MM.1S (cell line): ENCODE data around the gene COL25A1.

Source experiments
- DNase-seq: peaks from one replicate; pipeline ENCODE4 v3.0.0-alpha.2; 2015
- H2AFZ ChIP-seq: fragments of 300-600 bp; sonication (generic); 2 replicates; pipeline ENCODE4 v1.6.0; 2016; ENCODE audit warnings: antibody characterized with exemption, low read length
- H3F3A ChIP-seq: fragments of 300-600 bp; sonication (generic); 2 replicates; pipeline ENCODE4 v1.6.1; 2016; ENCODE audit warnings: mild to moderate bottlenecking, antibody characterized with exemption, low read length, moderate library complexity, mixed read lengths; ENCODE audit not compliant: insufficient read depth
- H3K27ac ChIP-seq: fragments of 300-600 bp; sonication (generic); 2 replicates; pipeline ENCODE4 v1.5.1; 2016; ENCODE audit warnings: mild to moderate bottlenecking, low read length
- H3K27me3 ChIP-seq: fragments of 300-600 bp; sonication (generic); replicated peaks from 2 replicates; pipeline ENCODE4 v1.6.0; 2016; ENCODE audit warnings: low read length; ENCODE audit not compliant: insufficient read depth
- H3K36me3 ChIP-seq: fragments of 300-600 bp; sonication (generic); replicated peaks from 2 replicates; pipeline ENCODE4 v1.6.1; 2016; ENCODE audit warnings: mild to moderate bottlenecking, low read length, mixed read lengths; ENCODE audit not compliant: insufficient read depth
- H3K4me1 ChIP-seq: fragments of 300-600 bp; sonication (generic); 2 replicates; pipeline ENCODE4 v1.6.1; 2016; ENCODE audit warnings: low read length, mixed read lengths
- H3K4me2 ChIP-seq: fragments of 300-600 bp; sonication (generic); 2 replicates; pipeline ENCODE4 v1.6.0; 2016; ENCODE audit warnings: low read depth, low read length
- H3K4me3 ChIP-seq: fragments of 300-600 bp; sonication (generic); 2 replicates; pipeline ENCODE4 v1.5.1; 2016; ENCODE audit warnings: low read length, mixed read lengths
- H3K79me2 ChIP-seq: fragments of 300-600 bp; sonication (generic); 2 replicates; pipeline ENCODE4 v1.6.1; 2016; ENCODE audit warnings: mixed run types, low read length, mixed read lengths
- H3K9ac ChIP-seq: fragments of 300-600 bp; sonication (generic); 2 replicates; pipeline ENCODE4 v1.6.1; 2016; ENCODE audit warnings: low read length, mixed read lengths
- H3K9me2 ChIP-seq: fragments of 300-600 bp; sonication (generic); replicated peaks from 2 replicates; pipeline ENCODE4 v1.6.1; 2016; ENCODE audit warnings: mild to moderate bottlenecking, low read length, mixed read lengths; ENCODE audit not compliant: insufficient read depth
- H3K9me3 ChIP-seq: fragments of 300-600 bp; sonication (generic); replicated peaks from 2 replicates; pipeline ENCODE4 v1.6.1; 2016; ENCODE audit warnings: mild to moderate bottlenecking, low read length, mixed read lengths; ENCODE audit not compliant: insufficient read depth
- H4K20me1 ChIP-seq: fragments of 300-600 bp; sonication (generic); 2 replicates; pipeline ENCODE4 v1.6.1; 2016; ENCODE audit warnings: mild to moderate bottlenecking, low read length, moderate library complexity, mixed read lengths; ENCODE audit not compliant: insufficient read depth
- EZH2 ChIP-seq: fragments of 300-600 bp; sonication (generic); optimal IDR thresholded peaks from 2 replicates; pipeline ENCODE3; 2017; ENCODE audit warnings: low read depth, mild to moderate bottlenecking, antibody characterized with exemption, low read length, mixed read lengths
- EZH2phosphoT487 ChIP-seq: fragments of 300-600 bp; sonication (generic); IDR thresholded peaks from 2 replicates; pipeline ENCODE4 v1.6.1; 2018; ENCODE audit warnings: antibody characterized with exemption, low read length
- TF ChIP-seq, protein P1 (sequence below): fragments of 300-600 bp; sonication (generic); IDR thresholded peaks from 2 replicates; pipeline ENCODE4 v1.5.1; 2016; ENCODE audit warnings: antibody characterized with exemption, low read length, mixed read lengths

COL25A1 gene

GRCh38 chr4:109044431-109044830, 258.0 kb downstream of the COL25A1 start:
- Histone ChIP-seq H3K27me3 (no peaks in the 10 kb centered on the region), H2AFZ (no peak overlapping the region), H3K4me1 (no peaks in the 10 kb centered on the region), H3K9ac (no peak overlapping the region), H3K27ac (no peak overlapping the region), H4K20me1 (no peaks in the 10 kb centered on the region), H3K4me3 (no peak overlapping the region), H3K36me3 (no peaks in the 10 kb centered on the region), H3K9me2 (no peaks in the 10 kb centered on the region), H3K79me2 (no peaks in the 10 kb centered on the region), H3K9me3 (no peaks in the 10 kb centered on the region), H3F3A (no peaks in the 10 kb centered on the region), H3K4me2 (no peak overlapping the region)
- TF ChIP-seq EZH2phosphoT487 (no peak), EZH2 (no peak)
- TF ChIP-seq, protein P1, sequence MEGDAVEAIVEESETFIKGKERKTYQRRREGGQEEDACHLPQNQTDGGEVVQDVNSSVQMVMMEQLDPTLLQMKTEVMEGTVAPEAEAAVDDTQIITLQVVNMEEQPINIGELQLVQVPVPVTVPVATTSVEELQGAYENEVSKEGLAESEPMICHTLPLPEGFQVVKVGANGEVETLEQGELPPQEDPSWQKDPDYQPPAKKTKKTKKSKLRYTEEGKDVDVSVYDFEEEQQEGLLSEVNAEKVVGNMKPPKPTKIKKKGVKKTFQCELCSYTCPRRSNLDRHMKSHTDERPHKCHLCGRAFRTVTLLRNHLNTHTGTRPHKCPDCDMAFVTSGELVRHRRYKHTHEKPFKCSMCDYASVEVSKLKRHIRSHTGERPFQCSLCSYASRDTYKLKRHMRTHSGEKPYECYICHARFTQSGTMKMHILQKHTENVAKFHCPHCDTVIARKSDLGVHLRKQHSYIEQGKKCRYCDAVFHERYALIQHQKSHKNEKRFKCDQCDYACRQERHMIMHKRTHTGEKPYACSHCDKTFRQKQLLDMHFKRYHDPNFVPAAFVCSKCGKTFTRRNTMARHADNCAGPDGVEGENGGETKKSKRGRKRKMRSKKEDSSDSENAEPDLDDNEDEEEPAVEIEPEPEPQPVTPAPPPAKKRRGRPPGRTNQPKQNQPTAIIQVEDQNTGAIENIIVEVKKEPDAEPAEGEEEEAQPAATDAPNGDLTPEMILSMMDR, result no peak
- no peak for DNase-seq

DNA sequence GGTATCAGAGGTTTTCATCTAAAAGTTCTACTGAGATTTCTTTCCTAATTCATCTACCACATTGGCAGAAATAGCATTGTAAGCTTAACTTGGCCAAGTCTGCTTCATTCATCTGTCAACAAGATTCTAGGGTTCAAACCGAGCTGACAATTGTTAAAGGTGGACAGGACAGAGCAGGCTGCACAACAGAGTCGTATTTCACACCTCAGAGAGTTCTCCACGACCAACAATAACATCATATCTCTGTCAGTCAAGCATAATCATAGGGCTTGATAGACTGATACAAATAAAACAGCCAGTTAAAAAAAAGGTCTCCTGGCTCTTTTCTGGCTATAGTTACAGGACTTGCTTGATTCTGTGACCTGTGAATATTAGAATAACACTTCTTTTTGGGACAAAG, 259.2 kb downstream of the COL25A1 start:
- Histone ChIP-seq H3K27me3 (no peaks in the 10 kb centered on the region), H3F3A (no peaks in the 10 kb centered on the region), H3K9me3 (no peaks in the 10 kb centered on the region), H3K9ac (no peak overlapping the region), H3K36me3 (no peaks in the 10 kb centered on the region), H3K9me2 (no peaks in the 10 kb centered on the region), H4K20me1 (no peaks in the 10 kb centered on the region), H3K27ac (no peak overlapping the region), H2AFZ (no peak overlapping the region), H3K79me2 (no peaks in the 10 kb centered on the region), H3K4me3 (no peak overlapping the region), H3K4me1 (no peaks in the 10 kb centered on the region), H3K4me2 (no peak overlapping the region)
- no peak for DNase-seq
- TF ChIP-seq EZH2phosphoT487 (no peak), EZH2 (no peak)
- TF ChIP-seq, protein P1, result no peak

GRCh38 chr4:109041463-109042360, 260.7 kb downstream of the COL25A1 start:
- H3K79me2 ChIP-seq, result no peaks in the 10 kb centered on the region
- no peaks in the 10 kb centered on the region for H3K36me3 ChIP-seq
- H4K20me1 ChIP-seq, result no peaks in the 10 kb centered on the region
- no peaks in the 10 kb centered on the region for H3F3A ChIP-seq
- no peaks in the 10 kb centered on the region for H3K9me2 ChIP-seq
- H3K27ac ChIP-seq, result no peak overlapping the region
- no peaks in the 10 kb centered on the region for H3K27me3 ChIP-seq
- no peaks in the 10 kb centered on the region for H3K9me3 ChIP-seq
- no peak overlapping the region for H3K4me3 ChIP-seq
- no peak overlapping the region for H3K4me2 ChIP-seq
- no peak overlapping the region for H3K9ac ChIP-seq
- 0 out of 2 replicates have a peak, but pooled peaks cover 1% of the 10 kb centered on the region for H3K4me1 ChIP-seq
- no peak for DNase-seq
- TF ChIP-seq, protein P1, result no peak
- TF ChIP-seq EZH2 (no peak), EZH2phosphoT487 (no peak)
- no peak overlapping the region for H2AFZ ChIP-seq
